HG02571 (cell line): ENCODE results near the gene PPP1CA.
A peak's percentile ranks its signal among the peaks of the same experiment; 100 is the strongest.
"Not testable (repeated sequence)": the region's sequence is repeated elsewhere in the genome, so short reads cannot be mapped to it uniquely, and the experiment has no call there.

Experiments
- ATAC-seq: cut with Tn5 transposase; IDR thresholded peaks from one replicate; pipeline ENCODE4 v1.9.1; 2021; ENCODE audit warnings: mild to moderate bottlenecking, moderate library complexity; ENCODE audit not compliant: unreplicated experiment

Gene PPP1CA

GRCh38 chr11:67404515-67405195 lies 3.0 kb upstream of the PPP1CA start:
- no peak for ATAC-seq

DNA sequence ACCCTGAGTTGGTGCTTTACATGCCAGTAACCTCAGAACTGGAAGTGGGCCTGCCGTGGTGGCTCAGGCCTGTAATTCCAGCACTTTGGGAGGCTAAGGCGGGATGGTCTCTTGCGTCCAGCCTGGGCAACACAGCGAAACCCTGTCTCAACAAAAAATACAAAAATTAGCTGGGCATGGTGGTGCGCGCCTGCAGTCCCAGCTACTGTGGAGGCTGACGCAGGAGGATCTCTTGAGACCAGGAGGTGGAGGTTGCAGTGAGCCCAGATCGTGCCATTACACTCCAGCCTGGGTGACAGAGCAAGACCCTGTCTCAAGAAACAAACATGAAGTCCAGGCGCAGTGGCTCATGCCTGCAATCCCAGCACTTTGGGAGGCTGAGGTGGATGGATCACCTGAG lies 1.4 kb upstream of the PPP1CA start:
- not testable (repeated sequence) for ATAC-seq

GRCh38 chr11:67402192-67402839 lies 658 bp upstream of the PPP1CA start:
- ATAC-seq = not testable (repeated sequence)

GRCh38 chr11:67400942-67401494 lies 640 bp downstream of the PPP1CA start:
- peak; percentile 24 for ATAC-seq

DNA sequence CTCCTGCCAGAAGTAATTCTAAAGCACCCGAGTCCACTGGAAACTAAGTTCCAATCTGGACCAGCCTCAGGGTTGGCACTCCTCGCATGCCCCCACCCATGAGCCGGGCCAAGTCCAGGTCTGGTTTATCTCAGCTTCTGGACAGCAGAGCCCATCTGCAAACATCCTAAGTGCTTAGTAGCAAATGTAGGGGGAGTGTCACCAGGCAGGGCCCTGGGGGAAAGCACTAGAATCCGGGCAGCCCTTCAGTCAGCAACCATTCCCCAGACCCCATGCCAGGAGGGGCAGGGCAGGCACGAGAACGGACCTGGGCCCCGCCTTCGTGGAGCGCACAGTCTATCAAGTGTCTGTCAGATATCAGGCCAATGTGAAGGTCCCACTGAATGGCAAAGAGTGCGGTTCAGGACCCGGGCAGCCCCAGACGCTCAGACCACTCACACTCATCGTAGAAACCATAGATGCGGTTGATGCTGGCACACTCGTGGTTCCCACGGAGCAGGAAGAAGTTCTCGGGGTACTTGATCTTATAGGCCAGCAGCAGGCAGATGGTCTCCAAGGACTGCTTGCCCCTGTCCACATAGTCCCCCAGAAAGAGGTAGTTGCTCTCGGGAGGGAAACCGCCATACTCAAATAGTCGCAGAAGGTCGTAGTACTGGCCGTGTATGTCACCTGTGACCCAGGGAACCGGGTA lies 1.3 kb downstream of the PPP1CA start:
- no peak for ATAC-seq

- ATAC-seq = no peak
Observed at GRCh38 chr11:67398661-67399563, 2.7 kb downstream of the PPP1CA start.

DNA sequence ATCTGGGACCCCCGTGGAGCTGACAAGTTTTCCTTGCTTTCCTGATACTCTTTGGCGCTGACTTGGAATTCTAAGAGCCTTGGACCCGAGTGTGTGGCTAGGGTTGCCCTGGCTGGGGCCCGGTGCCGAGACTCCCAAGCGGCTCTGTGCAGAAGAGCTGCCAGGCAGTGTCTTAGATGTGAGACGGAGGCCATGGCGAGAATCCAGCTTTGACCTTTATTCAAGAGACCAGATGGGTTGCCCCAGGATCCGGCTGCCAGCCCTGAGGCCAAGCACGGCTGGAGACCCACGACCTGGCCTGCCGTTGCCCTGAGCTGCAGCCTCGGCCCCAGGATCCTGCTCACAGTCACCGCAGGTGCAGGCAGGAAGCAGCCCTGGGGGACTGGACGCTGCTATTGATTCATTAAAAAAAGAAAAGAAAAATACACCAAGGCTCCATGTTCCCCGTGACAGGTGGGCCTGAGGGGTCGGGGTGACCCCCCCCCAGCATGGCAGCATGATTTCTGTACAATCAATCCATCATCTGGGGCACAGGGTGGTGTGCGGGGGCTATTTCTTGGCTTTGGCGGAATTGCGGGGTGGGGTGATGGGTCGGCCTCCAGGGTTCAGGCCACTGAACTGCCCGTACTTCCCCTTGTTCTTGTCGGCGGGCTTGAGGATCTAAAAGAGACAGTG lies 3.5 kb downstream of the PPP1CA start:
- no peak for ATAC-seq

DNA sequence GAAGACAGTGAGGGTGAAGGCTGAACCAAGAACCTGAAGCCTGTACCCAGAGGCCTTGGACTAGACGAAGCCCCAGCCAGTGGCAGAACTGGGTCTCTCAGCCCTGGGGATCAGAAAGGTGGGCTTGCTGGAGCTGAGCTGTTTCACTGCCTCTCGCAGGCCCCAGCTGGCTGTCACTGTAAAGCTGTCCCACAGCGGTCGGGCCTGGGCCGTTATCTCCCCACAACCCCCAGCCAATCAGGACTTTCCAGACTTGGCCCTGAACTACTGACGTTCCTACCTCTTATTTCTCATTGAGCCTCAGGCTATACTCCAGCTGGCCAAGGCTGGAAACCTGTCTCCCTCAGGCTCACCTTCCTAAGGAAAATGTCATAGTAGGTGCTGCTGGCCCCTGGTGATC lies 4.1 kb downstream of the PPP1CA start:
- no peak for ATAC-seq

- no peak for ATAC-seq
Observed at GRCh38 chr11:67396587-67397389, 4.9 kb downstream of the PPP1CA start.

GRCh38 chr11:67396259-67396581 lies 5.4 kb downstream of the PPP1CA start:
- ATAC-seq = no peak

- ATAC-seq = no peak
Observed at GRCh38 chr11:67395555-67396258, 6.0 kb downstream of the PPP1CA start.

DNA sequence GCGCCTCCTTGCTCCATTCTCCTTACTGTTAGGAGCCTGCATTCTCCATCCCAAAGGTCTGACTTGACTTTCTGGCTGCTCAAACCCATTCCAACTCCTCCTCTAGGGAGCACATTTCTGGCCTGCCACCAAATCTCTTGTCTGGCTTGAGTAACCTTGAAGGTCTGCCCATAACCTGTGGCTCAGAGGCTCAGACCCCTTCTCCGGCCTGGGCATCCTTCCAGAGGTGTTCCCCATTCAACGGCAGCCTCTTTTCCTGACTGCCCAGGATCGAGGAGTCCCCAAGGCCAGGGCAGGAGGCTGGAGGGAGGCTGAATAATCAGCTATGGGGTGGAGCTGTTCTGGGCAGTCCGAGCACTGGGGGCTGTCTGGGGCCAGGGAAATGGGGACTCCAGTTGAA lies 7.7 kb downstream of the PPP1CA start:
- no peak for ATAC-seq

DNA sequence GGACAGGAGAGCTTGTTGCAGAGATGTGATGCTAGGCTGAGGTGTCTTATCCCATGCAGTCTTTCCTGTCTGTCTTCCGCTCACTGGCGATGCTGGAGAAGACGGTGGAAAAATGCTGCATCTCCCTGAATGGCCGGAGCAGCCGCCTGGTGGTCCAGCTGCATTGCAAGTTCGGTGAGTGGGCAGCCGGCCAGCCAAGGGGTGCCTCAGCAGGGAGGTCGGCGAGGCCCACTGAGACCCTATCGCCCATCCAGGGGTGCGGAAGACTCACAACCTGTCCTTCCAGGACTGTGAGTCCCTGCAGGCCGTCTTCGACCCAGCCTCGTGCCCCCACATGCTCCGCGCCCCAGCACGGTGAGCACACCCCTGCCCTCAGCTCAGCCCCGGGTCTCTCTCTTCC lies 8.2 kb downstream of the PPP1CA start:
- ATAC-seq = no peak

GRCh38 chr11:67392183-67392715 lies 9.4 kb downstream of the PPP1CA start:
- no peak for ATAC-seq

DNA sequence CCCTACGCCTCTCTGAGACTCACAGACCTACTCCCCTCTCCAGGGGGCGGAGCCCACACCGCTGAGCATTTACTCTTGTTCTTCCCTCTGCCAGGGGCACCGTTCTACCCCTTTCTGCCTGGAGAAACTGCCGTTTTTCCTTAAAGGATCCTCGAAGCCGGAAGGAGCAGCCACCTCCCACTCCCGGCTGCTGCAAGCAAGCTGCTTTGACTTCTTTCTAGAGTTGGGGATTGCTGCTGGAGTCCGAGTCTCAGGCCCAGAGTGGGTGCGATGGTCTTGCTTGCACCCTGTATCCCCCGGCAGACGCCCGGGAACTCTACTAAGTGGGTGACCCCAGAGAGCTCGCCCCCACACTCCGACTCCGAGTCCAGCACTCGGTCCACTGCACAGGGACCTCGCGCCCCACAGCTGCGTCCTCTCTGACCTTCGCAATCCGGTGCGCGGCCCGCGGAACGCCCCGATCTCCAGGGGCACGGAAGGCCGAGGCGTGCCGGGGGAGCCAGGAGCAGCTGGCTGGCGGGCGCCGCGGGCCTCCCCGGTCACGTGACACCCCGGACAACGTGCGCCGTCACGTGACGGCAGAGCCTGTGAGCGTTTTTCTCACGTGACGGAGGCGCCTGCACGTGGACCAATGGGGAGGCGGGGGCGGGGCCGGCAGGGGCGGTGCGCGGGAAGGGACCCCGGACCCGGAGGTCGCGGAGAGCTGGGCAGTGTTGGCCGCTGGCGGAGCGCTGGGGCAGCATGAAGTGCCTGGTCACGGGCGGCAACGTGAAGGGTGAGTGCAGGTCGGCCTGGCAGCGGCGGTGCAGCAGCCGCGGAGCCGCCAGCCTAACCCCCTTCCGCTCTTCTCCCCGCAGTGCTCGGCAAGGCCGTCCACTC lies 10.1 kb downstream of the PPP1CA start, which contains the start of gene RAD9A:
Gene RAD9A, plus strand, starts transcription at position 683 of the 879 bp plus-strand sequence. Its CDS starts 59 bp downstream, at position 742.
- peak; percentile 61 for ATAC-seq

DNA sequence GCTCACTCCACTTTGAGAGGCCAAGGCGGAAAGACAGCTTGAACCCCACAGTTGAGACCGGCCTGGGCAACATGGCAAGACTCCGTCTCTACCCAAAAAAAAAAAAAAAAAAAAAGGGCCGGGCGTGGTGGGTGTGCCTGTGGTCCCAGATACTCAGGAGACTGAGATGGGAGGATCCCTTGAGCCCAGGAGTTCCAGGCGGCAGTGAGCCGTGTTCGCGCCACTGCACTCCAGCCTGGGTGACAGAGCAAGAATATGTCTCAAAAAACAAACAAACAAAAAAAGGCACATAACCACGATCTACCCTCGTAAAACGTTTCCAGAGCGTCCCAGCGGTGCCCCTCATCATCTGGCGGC lies 10.7 kb downstream of the PPP1CA start:
- no peak for ATAC-seq

DNA sequence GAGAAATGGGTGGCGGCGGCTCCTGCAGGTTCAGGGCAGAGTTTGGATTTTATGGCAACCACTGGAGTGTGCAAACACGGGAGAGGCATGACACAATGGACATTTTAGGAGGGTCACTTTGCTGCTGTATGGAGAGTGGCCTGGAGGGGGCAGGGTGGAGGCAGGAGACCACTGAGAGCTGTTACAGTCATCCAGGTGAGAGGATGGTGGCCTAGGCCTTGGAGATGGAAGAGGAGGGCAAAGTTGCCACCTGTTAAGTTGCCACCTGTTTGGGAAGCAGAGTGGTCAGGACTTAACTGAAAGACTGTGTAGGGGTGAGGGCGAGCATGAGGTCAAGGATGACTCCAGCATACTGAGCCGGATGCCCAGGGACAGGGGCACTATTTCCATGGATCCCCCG lies 12.2 kb downstream of the PPP1CA start:
- ATAC-seq = no peak

DNA sequence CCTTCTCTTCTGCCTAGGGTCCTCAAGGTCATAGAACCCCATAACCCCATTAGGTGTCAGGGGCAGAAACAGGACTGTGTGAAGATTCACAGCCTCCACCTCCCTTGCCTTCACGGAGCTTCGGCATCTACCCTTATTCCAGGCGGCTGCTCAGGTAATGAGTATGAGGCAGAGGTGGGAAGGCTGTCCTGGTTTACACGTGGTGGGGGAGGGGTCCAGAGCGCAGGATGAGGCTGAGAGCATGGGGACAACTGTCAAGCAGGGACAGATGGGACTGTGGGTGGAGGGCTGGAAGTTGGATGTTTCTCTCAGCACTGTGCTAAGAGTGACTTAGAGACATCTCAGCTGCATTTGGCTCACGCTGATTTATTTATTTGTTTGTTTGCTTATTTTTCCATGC lies 14.1 kb downstream of the PPP1CA start:
- no peak for ATAC-seq
